Measurements from ENCODE around the gene KCNQ5. TPM values are rescaled to one million over a fixed set of nuclear protein-coding genes. Genes with fewer than 3 reads are reported as not detected.

The KCNQ5 gene
- total RNA-seq, 1 experiment from 2014 or later, result 0.07 TPM

DNA sequence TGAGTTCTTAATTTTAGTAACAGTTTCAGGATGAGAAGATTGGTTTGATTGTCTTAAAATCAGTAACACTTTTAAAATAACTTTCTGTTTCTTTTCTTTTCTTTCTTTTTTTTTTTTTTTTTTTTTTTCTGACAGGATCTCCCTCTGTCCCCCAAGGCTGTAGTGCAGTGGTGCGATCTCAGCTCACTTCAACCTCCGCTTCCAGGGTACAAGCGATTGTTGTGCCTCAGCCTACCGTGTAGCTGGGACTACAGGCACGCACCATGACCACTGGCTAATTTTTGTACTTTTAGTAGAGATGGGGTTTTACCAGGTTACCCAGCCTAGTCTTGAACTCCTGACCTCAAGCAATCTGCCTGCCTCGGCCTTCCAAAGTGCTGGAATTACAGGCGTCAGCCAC is 33.7 kb upstream of the KCNQ5 start:
- TF ChIP-seq, protein P1, sequence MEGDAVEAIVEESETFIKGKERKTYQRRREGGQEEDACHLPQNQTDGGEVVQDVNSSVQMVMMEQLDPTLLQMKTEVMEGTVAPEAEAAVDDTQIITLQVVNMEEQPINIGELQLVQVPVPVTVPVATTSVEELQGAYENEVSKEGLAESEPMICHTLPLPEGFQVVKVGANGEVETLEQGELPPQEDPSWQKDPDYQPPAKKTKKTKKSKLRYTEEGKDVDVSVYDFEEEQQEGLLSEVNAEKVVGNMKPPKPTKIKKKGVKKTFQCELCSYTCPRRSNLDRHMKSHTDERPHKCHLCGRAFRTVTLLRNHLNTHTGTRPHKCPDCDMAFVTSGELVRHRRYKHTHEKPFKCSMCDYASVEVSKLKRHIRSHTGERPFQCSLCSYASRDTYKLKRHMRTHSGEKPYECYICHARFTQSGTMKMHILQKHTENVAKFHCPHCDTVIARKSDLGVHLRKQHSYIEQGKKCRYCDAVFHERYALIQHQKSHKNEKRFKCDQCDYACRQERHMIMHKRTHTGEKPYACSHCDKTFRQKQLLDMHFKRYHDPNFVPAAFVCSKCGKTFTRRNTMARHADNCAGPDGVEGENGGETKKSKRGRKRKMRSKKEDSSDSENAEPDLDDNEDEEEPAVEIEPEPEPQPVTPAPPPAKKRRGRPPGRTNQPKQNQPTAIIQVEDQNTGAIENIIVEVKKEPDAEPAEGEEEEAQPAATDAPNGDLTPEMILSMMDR (conservative IDR thresholded peaks at IDR 0.05), result no peak
- Histone ChIP-seq H4K5ac (ENCODE audit: insufficient read length, low read depth, low read length) (no peak overlapping the region), H4K20me1 (ENCODE audit: control insufficient read depth, insufficient read depth, insufficient read length) (no peaks in the 10 kb centered on the region), H2BK20ac (ENCODE audit: low read depth, low read length, poor library complexity, severe bottlenecking) (no peak overlapping the region), H3T11ph (ENCODE audit: low read length) (no peak overlapping the region), H4K91ac (ENCODE audit: insufficient read length, low read depth, low read length) (no peak overlapping the region), H3K23ac (ENCODE audit: insufficient read length, low read depth, low read length) (no peak overlapping the region), H3K27me3 (ENCODE audit: insufficient read depth, low read length) (no peaks in the 10 kb centered on the region), H3K9ac (ENCODE audit: extremely low read depth, insufficient read length, low read length) (no peak overlapping the region), H2BK5ac (ENCODE audit: insufficient read length, low read length) (no peak overlapping the region), H2AFZ (ENCODE audit: low read length) (no peak overlapping the region), H3K4me2 (ENCODE audit: insufficient read depth, insufficient read length, low read length) (no peak overlapping the region), H2AK5ac (ENCODE audit: insufficient read length, low read length) (no peak overlapping the region), H3K23me2 (ENCODE audit: insufficient read length, low read depth, low read length, poor library complexity, severe bottlenecking) (no peaks in the 10 kb centered on the region), H2BK15ac (ENCODE audit: low read depth, low read length) (no peak overlapping the region), H3K27ac (ENCODE audit: insufficient read length, low read depth, low read length) (no peak overlapping the region), H2BK120ac (ENCODE audit: low read depth, low read length, poor library complexity, severe bottlenecking) (no peak overlapping the region), H3K4me1 (ENCODE audit: insufficient read depth, low read length) (no peaks in the 10 kb centered on the region), H3K79me2 (ENCODE audit: insufficient read depth, low read length) (no peaks in the 10 kb centered on the region), H3K14ac (ENCODE audit: insufficient read depth, low read length) (no peak overlapping the region), H3K56ac (ENCODE audit: insufficient read length, low read depth, low read length) (no peak overlapping the region), H2BK12ac (ENCODE audit: insufficient read length, low read depth, low read length) (no peak overlapping the region), H3K4ac (ENCODE audit: low read depth, low read length) (no peak overlapping the region), H3K9me3 (ENCODE audit: control insufficient read depth, low read depth, low read length) (no peaks in the 10 kb centered on the region), H3K79me1 (ENCODE audit: insufficient read depth, low read depth, low read length, poor library complexity, severe bottlenecking) (no peaks in the 10 kb centered on the region), H4K8ac (replicated peaks; ENCODE audit: insufficient read length, low read depth, low read length) (no peak overlapping the region), H3K18ac (ENCODE audit: insufficient read length, low read depth, low read length) (no peak overlapping the region)
- DNase-seq, result no peak
- no peak overlapping the region for H3K27ac Mint-ChIP-seq
- no CpG with 5 or more reads among the region's 7 CpGs for WGBS (ENCODE audit: extremely low coverage, insufficient read length, low lambda C conversion rate)
- no peak overlapping the region for H3K4me3 Mint-ChIP-seq
- no peaks in the 10 kb centered on the region for H3K36me3 Mint-ChIP-seq (ENCODE audit: insufficient read depth in 1 of 3, low read depth in 3 of 3)
- H3K4me1 Mint-ChIP-seq, result no peaks in the 10 kb centered on the region
- H3K27me3 Mint-ChIP-seq (ENCODE audit: low read depth), result no peaks in the 10 kb centered on the region
- H3K9me3 Mint-ChIP-seq, result no peaks in the 10 kb centered on the region

Data from H9 (cell line).